Activated naive CD4-positive, alpha-beta T cell treated with anti-CD3 and anti-CD28 coated beads, Interleukin-2, amount 10 ng/mL, durations not matched to agents 5 hours and 36 hours (primary cell): Measurements from ENCODE around the gene IFNL3. TPM values are rescaled to one million over a fixed set of nuclear protein-coding genes. Genes with fewer than 3 reads are reported as not detected.

Experiments used
- total RNA-seq, 2 experiments: library from RNA; stranded (reverse); gene quantifications; one replicate each; pipeline ENCODE4 v1.2.3, GENCODE V29; 2021

IFNL3 gene
- not detected for total RNA-seq

GRCh38 chr19:39244410-39245100 lies at the start of gene IFNL3:
Gene IFNL3, minus strand, starts transcription at chr19:39245006. Its CDS starts 39 bp downstream, at chr19:39244967.

GRCh38 chr19:39268085-39268484 lies 23.3 kb upstream of the IFNL3 start, which contains the start of gene IFNL2:
Gene IFNL2, plus strand, starts transcription at chr19:39268396. Its CDS starts 173 bp downstream, at chr19:39268569.

GRCh38 chr19:39248806-39249205 lies 4.0 kb upstream of the IFNL3 start, which contains the start of gene IFNL4:
Gene IFNL4, minus strand, starts transcription at chr19:39248856.

GRCh38 chr19:39203372-39204341 lies 41.1 kb downstream of the IFNL3 start, which contains the start of gene SYCN:
Gene SYCN, minus strand, starts transcription at chr19:39204263. Its CDS starts 9 bp downstream, at chr19:39204254.

GRCh38 chr19:39196860-39197562 lies 47.8 kb downstream of the IFNL3 start, which contains the start of gene NCCRP1:
Gene NCCRP1, plus strand, starts transcription at chr19:39196964. Its CDS starts 19 bp downstream, at chr19:39196983.

Other genes starting within 250 kb of the IFNL3 start
- not detected for gene FBXO27, start 212.5 kb downstream of the IFNL3 start, total RNA-seq
- gene ACP7, start 160.6 kb downstream of the IFNL3 start, total RNA-seq, result not detected
- gene PAK4, start 119.2 kb downstream of the IFNL3 start, total RNA-seq, result 10 to 100 TPM; 15.1 to 15.5 TPM
- not detected for gene NCCRP1, start 48.0 kb downstream of the IFNL3 start, total RNA-seq
- gene SYCN, start 40.7 kb downstream of the IFNL3 start, total RNA-seq, result not detected
- not detected for gene IFNL4, start 3.9 kb upstream of the IFNL3 start, total RNA-seq
- gene IFNL2, start 23.4 kb upstream of the IFNL3 start, total RNA-seq, result not detected
- not detected for gene IFNL1, start 51.4 kb upstream of the IFNL3 start, total RNA-seq
- gene LRFN1, start 75.9 kb upstream of the IFNL3 start, total RNA-seq, result 1 to 10 TPM; 6.8 to 7.0 TPM
- gene GMFG, start 91.0 kb upstream of the IFNL3 start, total RNA-seq, result 100 to 1,000 TPM; 651 to 653 TPM
- gene SAMD4B, start 97.4 kb upstream of the IFNL3 start, total RNA-seq, result 10 to 100 TPM; 42.0 to 45.7 TPM
- 10 to 100 TPM; 37.1 to 38.1 TPM for gene PAF1, start 146.1 kb upstream of the IFNL3 start, total RNA-seq
- gene MED29, start 146.4 kb upstream of the IFNL3 start, total RNA-seq, result 10 to 100 TPM; 29.7 to 30.1 TPM
- 100 to 1,000 TPM; 112 to 120 TPM for gene ZFP36, start 161.8 kb upstream of the IFNL3 start, total RNA-seq
- 10 to 100 TPM; 69.1 to 72.5 TPM for gene PLEKHG2, start 167.7 kb upstream of the IFNL3 start, total RNA-seq
- gene RPS16, start 190.9 kb upstream of the IFNL3 start, total RNA-seq, result 1,000 to 10,000 TPM; 3,249 to 3,348 TPM
- gene SUPT5H, start 200.6 kb upstream of the IFNL3 start, total RNA-seq, result 100 to 1,000 TPM; 145 to 151 TPM
- 10 to 100 TPM; 45.9 to 46.0 TPM for gene TIMM50, start 235.8 kb upstream of the IFNL3 start, total RNA-seq